Astrocyte (in vitro differentiated cells and primary cell): Measurements from ENCODE around the gene MPZL1.

Source experiments
- EZH2 ChIP-seq: IDR thresholded peaks from 2 replicates; pipeline ENCODE4 v1.6.1; 2012; ENCODE audit warnings: mild to moderate bottlenecking, low read length, inconsistent platforms; ENCODE audit not compliant: insufficient read depth
- TF ChIP-seq, protein P1 (sequence below): IDR thresholded peaks from 2 replicates; pipeline ENCODE4 v1.5.1; 2011; ENCODE audit warnings: low read depth, mild to moderate bottlenecking, inconsistent platforms, low read length, moderate library complexity; ENCODE audit not compliant: insufficient read depth

DNA sequence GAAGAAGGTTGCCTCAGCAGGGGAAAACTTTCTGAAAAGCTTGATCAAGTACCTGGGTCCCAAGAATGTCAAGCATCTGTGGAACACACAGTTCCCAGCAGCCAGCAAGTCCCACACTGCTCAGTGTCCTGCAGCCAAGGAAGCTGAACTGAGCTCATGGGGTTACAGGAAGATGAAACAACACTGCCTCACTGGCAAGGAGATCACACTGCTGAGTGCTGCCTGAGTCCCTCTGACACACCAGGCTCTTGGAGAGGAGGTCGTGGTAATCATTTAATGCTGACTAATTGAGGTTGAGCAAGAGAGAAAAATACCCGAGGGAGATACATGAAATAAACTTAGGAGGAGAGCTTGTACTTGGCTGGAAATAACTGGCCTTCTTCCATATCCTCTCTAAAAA, 75.2 kb downstream of the MPZL1 start:
- TF ChIP-seq, protein P1, sequence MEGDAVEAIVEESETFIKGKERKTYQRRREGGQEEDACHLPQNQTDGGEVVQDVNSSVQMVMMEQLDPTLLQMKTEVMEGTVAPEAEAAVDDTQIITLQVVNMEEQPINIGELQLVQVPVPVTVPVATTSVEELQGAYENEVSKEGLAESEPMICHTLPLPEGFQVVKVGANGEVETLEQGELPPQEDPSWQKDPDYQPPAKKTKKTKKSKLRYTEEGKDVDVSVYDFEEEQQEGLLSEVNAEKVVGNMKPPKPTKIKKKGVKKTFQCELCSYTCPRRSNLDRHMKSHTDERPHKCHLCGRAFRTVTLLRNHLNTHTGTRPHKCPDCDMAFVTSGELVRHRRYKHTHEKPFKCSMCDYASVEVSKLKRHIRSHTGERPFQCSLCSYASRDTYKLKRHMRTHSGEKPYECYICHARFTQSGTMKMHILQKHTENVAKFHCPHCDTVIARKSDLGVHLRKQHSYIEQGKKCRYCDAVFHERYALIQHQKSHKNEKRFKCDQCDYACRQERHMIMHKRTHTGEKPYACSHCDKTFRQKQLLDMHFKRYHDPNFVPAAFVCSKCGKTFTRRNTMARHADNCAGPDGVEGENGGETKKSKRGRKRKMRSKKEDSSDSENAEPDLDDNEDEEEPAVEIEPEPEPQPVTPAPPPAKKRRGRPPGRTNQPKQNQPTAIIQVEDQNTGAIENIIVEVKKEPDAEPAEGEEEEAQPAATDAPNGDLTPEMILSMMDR, result no peak
- TF ChIP-seq EZH2, result no peak
